HG03280 (cell line): ENCODE measurements around the gene ZNHIT1.
"Not testable (repeated sequence)": the region's sequence is repeated elsewhere in the genome, so short reads cannot be mapped to it uniquely, and the experiment has no call there.

Experiments used
- ATAC-seq: cut with Tn5 transposase; IDR thresholded peaks from one replicate; pipeline ENCODE4 v1.9.1; 2021; ENCODE audit warnings: mild to moderate bottlenecking, moderate library complexity; ENCODE audit not compliant: unreplicated experiment

The ZNHIT1 gene

DNA sequence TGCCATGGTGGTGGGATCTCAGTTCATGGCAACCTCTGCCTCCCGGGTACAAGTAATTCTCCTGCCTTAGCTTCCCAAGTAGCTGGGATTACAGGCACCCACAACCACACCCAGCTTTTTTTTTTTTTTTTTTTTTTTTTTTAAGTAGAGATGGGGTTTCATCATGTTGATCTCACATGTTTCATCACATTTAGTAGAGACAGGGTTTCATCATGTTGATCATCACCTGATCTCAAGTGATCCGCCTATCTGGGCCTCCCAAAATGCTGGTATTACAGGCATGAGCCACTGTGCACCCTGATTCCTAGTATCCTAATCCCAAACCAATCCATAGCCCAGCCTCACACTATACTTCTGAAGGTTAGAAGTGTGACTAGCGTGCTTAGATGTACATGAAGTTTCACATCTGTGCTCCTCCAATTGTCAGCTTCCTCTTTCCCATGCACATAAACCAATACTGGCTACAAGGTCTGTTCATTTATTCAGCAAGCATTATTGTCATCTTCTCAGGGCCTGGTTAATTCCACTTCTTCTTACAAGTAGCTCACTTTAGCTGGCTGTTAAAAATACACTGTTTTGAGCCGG is 31.0 kb upstream of the ZNHIT1 start:
- ATAC-seq = no peak

DNA sequence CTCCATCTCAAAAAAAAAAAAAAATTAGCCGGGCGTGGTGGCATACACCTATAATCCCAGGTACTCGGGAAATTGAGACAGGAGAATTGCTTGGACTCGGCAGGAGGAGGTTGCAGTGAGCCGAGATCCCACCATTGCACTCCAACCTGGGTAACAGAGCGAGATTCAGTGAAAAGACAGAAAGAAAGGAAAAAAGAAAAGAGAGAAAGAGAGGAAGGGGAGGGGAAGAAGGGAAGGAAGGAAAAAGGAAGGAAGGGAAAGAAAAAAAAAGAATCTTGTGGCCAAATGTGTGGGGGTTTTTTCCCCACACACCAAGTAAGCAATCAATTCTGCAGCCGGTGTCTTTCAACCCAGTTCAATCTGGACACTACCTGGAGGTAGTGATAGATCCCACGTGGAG is 28.9 kb upstream of the ZNHIT1 start:
- ATAC-seq = no peak

DNA sequence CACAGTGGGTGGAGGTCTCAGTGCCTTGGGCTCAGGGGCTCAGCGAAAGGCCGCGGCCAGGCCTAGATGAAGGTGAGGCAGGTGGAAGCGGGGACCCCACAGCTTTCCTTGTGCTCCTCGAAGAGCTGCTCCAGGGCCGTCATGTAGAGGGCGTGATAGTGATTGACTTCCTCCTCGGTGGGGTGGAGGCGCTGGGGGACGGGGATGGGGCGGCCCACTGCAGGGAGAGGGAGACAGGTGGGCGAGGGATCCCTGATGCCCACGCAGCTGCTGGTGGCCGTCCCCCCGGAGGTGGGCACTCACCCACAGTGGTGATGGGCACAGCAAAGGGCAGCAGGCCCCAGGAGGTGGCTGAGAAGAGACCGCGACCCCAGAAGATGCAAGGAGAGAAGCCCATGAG is 22.1 kb upstream of the ZNHIT1 start:
- no peak for ATAC-seq

DNA sequence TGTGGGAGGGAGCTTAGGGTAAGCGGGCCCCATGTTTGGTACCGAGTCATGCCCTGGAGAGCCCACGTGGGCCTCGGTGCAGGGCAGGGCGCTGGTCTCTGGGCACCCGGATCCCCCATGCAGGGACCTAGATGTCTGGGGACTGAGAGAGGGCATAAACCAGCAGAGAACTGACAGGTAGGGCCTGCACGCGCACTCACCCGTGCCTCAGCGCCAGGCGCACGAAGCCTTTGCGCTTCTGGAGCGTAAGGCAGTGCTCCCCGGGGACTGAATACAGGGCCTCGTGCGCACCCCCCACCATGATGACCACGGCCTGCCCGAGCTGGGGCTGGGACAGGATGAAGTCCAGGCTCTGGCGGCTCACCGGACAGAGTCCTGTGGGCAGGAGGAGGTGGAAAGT is 20.0 kb upstream of the ZNHIT1 start:
- ATAC-seq = no peak

DNA sequence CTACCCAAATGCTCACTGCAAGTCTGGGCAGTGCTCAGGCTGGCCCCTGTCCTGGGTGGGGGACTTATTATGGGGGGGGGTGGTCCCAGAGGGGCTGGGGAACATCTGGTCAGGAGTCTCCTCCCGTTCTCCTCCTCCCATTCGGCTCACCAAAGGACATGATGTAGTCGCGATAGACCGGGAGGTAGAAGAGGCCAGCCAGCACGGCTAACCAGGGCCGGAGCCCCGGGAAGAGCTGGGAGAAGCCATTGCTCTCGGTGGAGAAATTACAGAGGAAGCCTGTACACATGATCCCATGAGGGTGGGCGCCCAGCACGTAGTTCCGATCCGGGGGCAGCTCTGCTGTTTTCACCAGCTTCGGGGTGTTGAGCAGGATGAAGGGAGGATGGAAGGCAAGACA is 19.5 kb upstream of the ZNHIT1 start:
- no peak for ATAC-seq

DNA sequence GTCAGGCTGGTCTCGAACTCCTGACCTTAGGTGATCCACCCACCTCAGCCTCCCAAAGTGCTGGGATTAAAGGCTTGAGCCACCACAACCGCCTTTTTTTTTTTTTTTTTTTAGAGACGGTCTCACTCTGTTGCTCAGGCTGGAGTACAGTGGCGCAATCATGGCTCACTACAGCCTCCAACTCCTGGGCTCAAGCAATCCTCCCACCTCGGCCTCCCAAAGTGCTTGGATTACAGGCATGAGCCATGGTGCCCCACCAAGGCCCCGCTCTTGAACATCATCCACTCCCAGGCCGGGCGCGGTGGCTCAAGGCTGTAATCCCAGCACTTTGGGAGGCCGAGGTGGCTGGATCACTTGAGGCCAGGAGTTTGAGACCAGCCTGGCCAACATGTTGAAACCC is 18.4 kb upstream of the ZNHIT1 start:
- ATAC-seq = not testable (repeated sequence)

DNA sequence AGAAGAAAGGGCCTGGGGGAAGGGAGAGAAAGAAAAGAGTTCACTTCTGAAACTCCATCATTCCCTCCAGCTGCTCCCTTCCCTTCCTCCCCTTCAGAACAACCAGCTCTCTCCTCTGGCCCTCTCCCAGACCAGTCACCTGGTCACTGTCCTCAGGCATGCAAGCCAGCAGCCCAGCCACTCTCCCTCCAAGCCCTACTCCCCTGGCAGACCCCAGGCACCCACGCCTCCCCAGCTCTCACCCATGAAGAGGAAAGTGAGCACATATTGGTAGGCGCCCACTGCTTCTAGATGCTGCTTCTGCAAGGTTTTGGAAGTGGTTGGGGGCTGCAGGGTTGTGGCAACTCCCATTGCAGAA is 17.5 kb upstream of the ZNHIT1 start:
- no peak for ATAC-seq

DNA sequence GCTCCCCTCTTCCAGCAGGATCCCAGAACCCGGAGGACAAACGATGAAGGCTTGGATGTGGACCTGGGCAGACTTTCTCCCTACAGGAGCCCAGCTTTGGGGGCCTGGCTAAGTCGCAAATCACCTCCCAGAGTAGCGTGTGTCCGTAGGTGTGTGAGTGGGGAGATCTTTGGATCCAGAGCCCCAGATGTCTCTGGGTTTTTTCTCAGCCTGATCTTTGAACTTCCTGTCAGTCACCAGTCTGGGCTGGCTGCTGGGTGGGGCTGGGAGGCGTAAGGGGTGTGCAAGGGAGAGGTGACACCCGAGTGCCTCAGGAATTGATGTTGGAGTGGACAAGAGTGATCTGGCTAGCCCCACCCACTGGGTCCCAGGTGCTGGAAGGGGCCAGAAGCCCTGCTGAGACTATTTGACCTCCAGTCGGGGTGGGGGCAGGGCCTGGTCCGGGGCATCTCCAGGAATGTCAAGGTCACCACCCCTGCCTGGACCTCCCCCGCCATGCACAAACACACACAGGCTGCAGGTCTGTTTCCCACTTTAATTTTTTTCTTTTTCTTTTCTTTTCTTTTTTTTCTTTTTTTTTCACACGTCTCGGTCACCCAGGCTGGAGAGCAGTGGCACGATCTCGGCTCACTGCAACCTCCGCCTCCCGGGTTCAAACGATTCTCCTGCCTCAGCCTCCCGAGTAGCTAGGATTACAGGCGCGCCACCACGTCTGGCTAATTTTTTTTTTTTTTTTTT is 16.9 kb upstream of the ZNHIT1 start, which contains the start of gene MOGAT3:
MOGAT3 (minus strand) TSS at position 175 of the 738 bp plus-strand sequence. CDS start 182 bp downstream, outside the sequence.
- ATAC-seq = no peak

DNA sequence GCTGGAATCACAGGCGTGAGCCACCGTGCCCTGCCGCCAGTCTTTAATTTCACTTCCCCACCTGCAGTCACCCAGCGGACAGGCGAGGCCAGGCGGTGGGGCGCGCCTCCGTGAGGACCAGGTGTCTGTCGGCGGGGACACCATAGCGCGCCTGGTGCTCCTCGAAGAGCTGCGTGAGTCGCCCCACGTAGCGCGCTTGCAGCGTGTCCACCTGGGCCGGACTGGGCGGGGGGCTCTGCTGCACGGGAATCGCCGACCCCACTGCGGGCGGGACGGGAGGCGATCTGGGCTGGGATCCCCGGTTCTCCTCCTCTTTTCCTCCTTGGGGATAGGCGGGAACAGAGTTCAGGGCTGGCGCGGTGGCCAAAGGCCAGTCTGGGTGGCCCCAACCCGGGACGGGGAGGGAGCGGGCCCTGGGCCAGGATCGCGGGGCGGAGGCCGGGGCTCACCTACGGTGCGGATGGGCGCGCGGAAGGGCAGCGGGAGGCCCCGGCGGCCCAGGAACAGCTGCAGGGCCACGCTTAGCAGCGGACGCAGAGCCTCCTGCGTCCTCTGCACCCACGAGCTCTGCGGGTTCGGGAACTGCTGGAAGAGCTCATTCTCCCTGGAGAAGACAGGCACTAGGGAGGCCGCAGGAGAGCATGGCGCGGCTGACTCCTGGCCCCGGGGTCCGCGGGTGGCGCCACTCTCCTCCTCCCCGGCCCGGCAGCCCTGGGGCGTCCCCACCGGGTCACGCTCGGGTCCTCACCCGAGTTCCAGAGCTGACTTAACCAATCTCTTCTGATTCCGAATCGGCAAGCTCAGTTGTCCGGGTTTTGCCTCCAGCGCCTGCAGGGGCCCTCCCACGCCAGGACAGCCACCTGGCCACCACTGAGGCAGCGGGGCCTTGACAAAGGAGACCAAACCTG is 16.0 kb upstream of the ZNHIT1 start:
- no peak for ATAC-seq

DNA sequence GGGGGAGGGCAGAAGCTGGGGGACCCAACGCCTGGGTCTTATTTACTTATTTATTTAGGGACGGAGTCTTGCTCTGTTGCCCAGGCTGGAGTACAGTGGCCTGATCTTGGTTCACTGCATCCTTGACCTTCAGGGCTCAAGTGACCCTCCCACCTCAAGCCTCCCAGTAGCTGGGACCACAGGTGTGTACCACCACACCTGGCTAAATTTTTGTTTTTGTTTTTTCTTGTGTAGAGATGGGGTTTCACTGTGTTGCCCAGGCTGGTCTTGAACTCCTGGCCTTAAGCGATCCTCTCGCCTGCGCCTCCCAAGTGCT is 15.4 kb upstream of the ZNHIT1 start:
- ATAC-seq = no peak

DNA sequence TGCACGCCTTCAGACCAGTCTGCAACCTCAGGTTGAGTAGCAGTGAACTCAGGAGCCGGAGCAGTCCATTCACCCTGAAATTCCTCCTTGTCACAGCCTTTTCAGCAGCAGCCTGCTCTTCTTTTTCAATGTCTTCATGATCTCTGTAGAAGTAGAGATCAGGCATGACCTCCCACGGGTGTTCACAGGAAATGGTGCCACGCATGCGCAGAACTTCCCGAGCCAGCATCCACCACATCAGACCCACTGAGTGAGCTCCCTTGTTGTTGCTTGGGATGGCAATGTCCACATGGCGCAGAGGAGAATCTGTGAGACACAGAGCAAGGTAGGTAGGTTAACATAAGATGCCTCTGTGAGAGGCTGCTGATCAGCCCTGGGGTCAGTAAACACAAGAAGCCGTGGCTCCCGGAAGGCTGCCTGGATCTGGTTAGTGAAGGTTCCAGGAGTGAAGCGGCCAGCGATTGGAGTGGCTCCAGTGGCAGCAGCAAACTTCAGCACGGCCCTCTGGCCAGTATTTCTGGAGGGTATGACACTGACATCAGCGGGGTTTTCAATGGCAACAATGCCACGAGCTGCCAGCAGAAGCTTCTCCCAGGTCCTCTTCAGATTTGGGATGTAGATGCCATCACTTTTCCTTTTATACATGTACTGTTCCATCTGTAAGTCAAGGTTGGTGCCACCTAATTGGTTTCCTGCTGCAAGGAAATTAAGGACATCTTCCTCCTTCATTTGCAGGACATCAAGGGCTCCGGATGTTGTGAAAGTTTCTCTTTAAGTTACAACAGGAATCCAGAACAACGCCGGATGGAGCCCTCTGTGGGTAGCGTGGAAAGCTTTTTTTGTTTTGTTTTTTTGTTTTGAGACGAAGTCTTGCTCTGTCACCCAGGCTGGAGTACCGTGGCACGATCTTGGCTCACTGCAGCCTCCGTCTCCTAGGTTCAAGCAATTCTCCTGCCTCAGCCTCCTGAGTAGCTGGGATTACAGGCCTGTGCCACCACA is 13.9 kb upstream of the ZNHIT1 start:
- not testable (repeated sequence) for ATAC-seq

DNA sequence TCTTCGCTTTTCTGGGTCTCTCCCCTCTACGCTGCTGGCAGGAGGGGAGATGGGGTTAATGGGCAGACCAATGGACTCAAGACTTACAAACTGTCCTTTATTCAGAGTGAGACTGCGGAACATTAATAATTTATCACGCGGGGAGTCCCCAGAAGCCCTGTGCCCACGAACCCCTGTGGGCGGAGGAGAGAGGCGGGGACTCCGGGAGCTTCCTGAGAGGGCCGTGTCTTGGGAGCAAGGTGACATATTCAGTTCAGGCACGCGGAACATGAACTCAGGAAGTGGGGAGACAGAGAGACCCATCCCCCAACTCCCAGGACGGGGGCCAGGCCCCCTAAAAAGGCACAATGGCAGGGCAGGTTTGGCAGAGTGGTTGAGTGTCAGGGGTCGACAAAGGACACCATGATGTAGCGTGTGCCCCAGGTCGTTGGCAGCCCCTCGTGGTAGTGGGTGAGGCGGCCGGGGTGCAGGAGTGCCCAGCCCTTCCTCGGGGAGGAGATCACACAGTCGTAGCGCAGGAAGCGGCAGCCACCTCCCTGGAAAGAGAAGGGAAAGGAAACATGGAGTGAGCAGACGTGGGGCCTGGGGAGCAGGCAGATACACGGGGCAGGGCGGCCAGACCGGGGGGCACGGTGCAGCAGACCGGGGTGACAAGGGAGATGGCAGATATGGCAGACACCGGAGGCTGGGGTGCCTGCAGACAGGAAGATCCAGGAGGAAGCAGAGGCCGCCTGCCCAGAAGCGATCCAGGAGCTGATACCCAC is 11.9 kb upstream of the ZNHIT1 start:
- ATAC-seq = no peak

DNA sequence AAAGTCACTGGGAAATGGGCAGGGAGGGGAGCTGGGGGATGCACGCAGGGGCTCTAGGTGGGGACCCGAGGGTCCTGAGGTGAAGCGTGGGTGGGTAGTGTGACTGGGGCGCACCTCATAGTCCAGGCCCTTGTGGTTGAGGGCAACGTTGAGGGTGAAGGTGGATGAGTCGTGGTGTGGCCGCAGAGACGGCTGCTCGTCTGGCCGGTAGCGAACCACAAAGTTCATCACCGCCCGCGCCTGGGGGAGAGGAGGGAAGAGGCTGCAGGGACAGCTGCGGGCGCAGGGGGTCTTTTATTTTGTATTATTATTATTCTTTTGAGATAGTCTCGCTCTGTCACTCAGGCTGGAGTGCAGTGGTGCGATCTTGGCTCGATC is 11.3 kb upstream of the ZNHIT1 start:
- no peak for ATAC-seq

DNA sequence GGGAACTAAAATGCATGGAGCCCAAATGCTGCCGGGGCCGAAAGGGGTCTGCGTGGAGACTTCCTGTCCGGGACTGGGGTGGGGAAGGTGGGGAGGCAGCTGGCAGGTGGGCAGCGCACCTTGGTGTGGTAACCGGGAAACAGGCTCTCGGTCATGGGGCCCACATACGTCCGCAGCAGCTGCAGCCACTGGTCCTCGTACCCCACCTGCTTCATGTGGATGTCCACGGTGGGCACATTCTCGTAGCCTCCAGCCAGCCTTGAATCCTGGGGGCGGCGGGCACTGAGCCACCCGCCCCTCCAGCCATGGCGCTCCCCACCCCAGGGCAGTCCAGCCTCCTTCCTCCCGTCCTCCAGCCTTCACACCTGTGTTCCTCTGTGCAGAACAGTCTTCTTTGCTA is 10.5 kb upstream of the ZNHIT1 start:
- ATAC-seq = no peak

DNA sequence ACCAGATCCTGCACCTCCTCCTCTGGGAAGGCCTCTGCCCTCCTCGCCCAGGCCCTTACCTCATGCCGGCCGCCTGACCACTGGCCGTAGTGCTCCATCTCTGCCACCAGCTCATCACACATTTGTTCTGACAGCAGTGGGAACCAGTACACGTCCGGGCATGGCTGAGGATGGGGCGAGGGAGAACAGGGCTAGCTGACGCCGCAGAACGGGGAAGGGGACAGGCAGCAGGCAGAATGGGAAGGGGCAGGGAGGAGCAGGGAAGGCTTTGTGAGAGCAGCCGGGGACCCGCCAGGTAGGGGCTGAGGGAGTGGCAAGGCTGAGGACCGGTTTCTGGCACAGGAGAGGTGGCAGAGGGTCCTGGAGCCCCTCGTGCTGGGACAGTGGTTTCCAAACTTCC is 9.2 kb upstream of the ZNHIT1 start:
- no peak for ATAC-seq

DNA sequence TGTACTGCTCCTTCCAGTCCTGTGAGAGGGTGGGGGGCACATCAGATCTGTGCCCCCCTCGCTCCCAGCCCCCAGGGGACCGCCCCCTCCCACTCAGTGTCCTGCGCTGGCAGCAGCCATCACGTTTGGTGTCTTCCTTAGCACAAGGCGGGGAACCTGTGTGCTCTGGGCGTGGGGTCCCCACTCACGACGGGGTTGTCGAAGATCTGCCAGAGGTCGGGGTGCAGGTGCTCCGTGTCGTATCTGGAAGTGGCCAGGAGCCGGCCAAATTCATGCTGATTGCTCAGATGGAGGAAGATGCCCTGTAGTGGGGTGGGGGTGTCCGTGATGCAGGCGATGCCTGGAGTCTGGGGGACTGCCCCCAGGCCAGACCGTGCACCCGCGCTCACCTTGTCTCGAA is 7.8 kb upstream of the ZNHIT1 start:
- ATAC-seq = no peak

DNA sequence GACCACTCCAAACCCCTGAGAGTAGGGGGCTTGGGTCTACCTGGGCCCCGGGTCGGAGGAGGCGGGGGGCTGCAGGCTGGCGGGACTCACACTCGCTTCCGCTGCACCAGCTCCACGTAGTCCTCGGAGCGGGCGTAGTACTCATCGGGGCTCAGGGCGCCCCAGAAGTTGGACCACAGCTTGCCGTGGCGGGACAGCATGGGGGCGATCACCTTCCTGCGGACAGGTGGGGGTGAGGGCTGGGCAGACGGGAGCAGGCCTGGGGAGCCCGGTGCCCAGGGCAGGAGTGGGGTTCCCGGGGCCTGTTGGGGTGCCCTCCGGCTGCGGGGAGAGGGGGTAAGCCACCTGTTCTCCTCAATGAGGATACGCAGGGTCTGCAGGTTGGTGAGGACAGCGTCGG is 6.5 kb upstream of the ZNHIT1 start:
- no peak for ATAC-seq

DNA sequence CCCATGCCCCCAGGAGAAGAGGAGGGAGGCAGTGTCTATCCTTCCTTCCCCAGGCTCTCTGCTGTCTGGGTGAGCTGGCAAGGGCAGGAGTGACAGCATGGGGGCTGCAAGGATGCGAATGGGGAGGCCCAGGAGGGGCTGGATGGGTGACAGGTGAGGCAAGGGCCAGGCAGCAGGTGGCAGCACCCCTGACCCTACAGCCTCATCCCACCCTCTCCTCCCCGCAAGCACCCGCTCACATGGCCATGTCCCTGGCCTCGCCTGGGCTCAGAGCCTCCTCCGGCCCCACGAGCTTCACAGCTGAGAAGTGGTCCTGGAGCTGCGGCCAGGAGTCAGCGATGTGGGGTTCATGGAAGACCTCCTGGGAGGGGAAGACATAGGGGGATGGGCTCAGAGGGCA is 6.0 kb upstream of the ZNHIT1 start:
- ATAC-seq = no peak

DNA sequence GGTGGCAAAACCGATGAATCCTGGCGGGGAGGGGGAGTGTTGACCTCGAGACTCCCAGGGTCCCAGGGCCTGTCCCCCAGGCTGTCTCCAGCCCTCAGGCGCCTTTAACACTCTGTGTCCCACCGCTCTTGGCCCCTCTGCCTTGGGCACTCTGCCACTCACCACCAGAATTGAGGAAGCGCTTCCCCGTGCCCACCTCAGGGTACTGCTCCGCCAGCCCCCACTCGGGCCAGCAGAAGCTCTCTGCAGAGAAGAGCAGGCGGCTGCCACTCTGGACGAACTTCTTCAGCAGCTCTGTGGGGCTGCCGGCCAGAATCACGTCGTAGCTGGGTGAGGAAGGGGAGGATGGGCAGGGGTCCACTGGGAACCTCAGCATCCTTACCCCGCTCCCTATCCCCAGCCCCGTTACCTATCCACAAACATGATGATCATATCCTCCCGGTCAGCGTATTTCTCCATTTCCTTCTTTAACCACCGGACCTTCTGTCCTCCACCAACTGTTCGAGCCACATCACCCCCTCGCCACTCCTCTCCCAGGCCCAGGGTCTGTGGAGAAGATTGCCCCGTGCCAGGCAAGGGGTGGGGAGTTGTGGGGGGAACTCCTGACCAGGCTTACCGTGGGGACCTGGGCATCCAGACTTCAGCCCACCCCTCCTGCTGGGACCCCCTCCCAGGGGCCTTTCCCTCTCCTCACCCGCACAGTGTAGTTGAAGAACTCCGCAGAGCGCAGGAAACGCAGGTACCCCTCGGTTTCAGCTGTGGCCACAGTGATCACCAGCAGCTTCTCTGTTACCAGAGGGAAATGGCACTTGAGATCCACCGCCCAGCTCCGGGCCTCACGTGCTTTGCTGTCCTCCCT is 1.7 kb upstream of the ZNHIT1 start:
- ATAC-seq = no peak
